NCI-H82 (cell line): Measurements from ENCODE around the gene SOD3.

Experiments used
- DNase-seq: peaks from one replicate; lab custom pipeline; 2025; lab: John Stamatoyannopoulos, UW

Gene SOD3

GRCh38 chr4:24775032-24775605 is 20.3 kb upstream of the SOD3 start:
- DNase-seq, result no peak

GRCh38 chr4:24775750-24776149 is 19.6 kb upstream of the SOD3 start:
- no peak for DNase-seq

- no peak for DNase-seq
Observed at GRCh38 chr4:24777536-24778463, 17.6 kb upstream of the SOD3 start.

GRCh38 chr4:24778464-24779225 is 16.7 kb upstream of the SOD3 start:
- DNase-seq, result no peak

GRCh38 chr4:24780936-24781495 is 14.4 kb upstream of the SOD3 start:
- no peak for DNase-seq

GRCh38 chr4:24781999-24782745 is 13.2 kb upstream of the SOD3 start:
- DNase-seq, result no peak

GRCh38 chr4:24783506-24783905 is 11.9 kb upstream of the SOD3 start:
- DNase-seq, result no peak

GRCh38 chr4:24791043-24791442 is 4.3 kb upstream of the SOD3 start:
- DNase-seq, result no peak

GRCh38 chr4:24792552-24792951 is 2.8 kb upstream of the SOD3 start:
- DNase-seq, result no peak

GRCh38 chr4:24793219-24794005 is 2.0 kb upstream of the SOD3 start:
- DNase-seq, result peak; percentile 30

- no peak for DNase-seq
Observed at GRCh38 chr4:24794051-24794450, 1.3 kb upstream of the SOD3 start.

- no peak for DNase-seq
Observed at GRCh38 chr4:24794480-24794879, 893 bp upstream of the SOD3 start.

GRCh38 chr4:24795666-24796381 is 451 bp downstream of the SOD3 start:
- DNase-seq, result peak; percentile 28

GRCh38 chr4:24796620-24797019 is 1.2 kb downstream of the SOD3 start:
- no peak for DNase-seq

GRCh38 chr4:24798036-24798610 is 2.8 kb downstream of the SOD3 start:
- DNase-seq, result no peak

GRCh38 chr4:24799196-24799543 is 3.8 kb downstream of the SOD3 start:
- DNase-seq, result no peak

- no peak for DNase-seq
Observed at GRCh38 chr4:24799544-24800324, 4.4 kb downstream of the SOD3 start.

GRCh38 chr4:24800325-24800895 is 5.0 kb downstream of the SOD3 start:
- no peak for DNase-seq
